PC-9 (cell line): Measurements from ENCODE around the gene KMT2D. TPM values are rescaled to one million over a fixed set of nuclear protein-coding genes. Genes with fewer than 3 reads are reported as not detected.

Source experiments
- BruUV-seq: library from RNA; stranded (reverse); fragments of 400-500 nt; replicated peaks from 2 replicates; lab custom pipeline; 2021; lab: Mats Ljungman, UMichigan
- CTCF ChIA-PET: fragments of 300-600 bp; sonication (Branson Sonifier 250); formaldehyde crosslinking; loops from one replicate; lab custom pipeline; 2022; ENCODE audit warnings: antibody characterized with exemption; lab: Charles Lee
- POLR2A ChIA-PET: fragments of 300-600 bp; sonication (Branson Sonifier 250); formaldehyde crosslinking; loops from one replicate; lab custom pipeline; 2022; ENCODE audit warnings: antibody characterized with exemption; ENCODE audit not compliant: unreplicated experiment; lab: Charles Lee
- DNase-seq, 2 experiments: peaks; one replicate each; pipeline versions ENCODE4 v3.0.0 to v3.0.0-alpha.2; 2015 to 2022; ENCODE audit warnings: mixed read lengths in 1 of 2
- H2AFZ ChIP-seq: fragments of 200-600 bp; sonication (generic); 2 replicates; pipeline ENCODE4 v1.8.1; 2017; ENCODE audit warnings: antibody characterized with exemption
- H3F3A ChIP-seq: fragments of 200-600 bp; sonication (generic); 2 replicates; pipeline ENCODE4 v1.8.1; 2017; ENCODE audit warnings: antibody characterized with exemption, mild to moderate bottlenecking, low read depth; ENCODE audit not compliant: insufficient read depth
- H3K27ac ChIP-seq: fragments of 200-600 bp; sonication (generic); 2 replicates; pipeline ENCODE4 v1.6.1; 2016; ENCODE audit warnings: mixed run types
- H3K27me3 ChIP-seq: fragments of 200-600 bp; sonication (generic); 2 replicates; pipeline ENCODE4 v1.6.1; 2016; ENCODE audit warnings: low read depth, mixed run types; ENCODE audit not compliant: insufficient read depth
- H3K36me3 ChIP-seq: fragments of 200-600 bp; sonication (generic); 2 replicates; pipeline ENCODE4 v1.6.1; 2016; ENCODE audit warnings: low read depth, mixed run types
- H3K4me1 ChIP-seq: fragments of 200-600 bp; sonication (generic); replicated peaks from 2 replicates; pipeline ENCODE4 v1.6.1; 2016; ENCODE audit warnings: mixed run types; ENCODE audit not compliant: insufficient read depth
- H3K4me2 ChIP-seq: fragments of 200-600 bp; sonication (generic); 2 replicates; pipeline ENCODE4 v1.6.1; 2017; ENCODE audit warnings: mixed run types
- H3K4me3 ChIP-seq: fragments of 200-600 bp; sonication (generic); 2 replicates; pipeline ENCODE4 v1.6.1; 2016; ENCODE audit warnings: mixed run types
- H3K79me2 ChIP-seq: fragments of 200-600 bp; sonication (generic); 2 replicates; pipeline ENCODE4 v1.6.1; 2017; ENCODE audit warnings: low read depth, mixed run types
- H3K9me2 ChIP-seq: fragments of 200-600 bp; sonication (generic); 2 replicates; pipeline ENCODE4 v1.8.1; 2017; ENCODE audit warnings: mild to moderate bottlenecking; ENCODE audit not compliant: insufficient read depth
- H3K9me3 ChIP-seq: fragments of 200-600 bp; sonication (generic); 2 replicates; pipeline ENCODE4 v1.8.1; 2016; ENCODE audit warnings: low read depth; ENCODE audit not compliant: insufficient read depth
- H4K20me1 ChIP-seq: fragments of 200-600 bp; sonication (generic); 2 replicates; pipeline ENCODE4 v1.8.1; 2017; ENCODE audit not compliant: insufficient read depth
- EZH2 ChIP-seq: fragments of 200-600 bp; sonication (generic); IDR thresholded peaks from 2 replicates; pipeline ENCODE4 v1.8.0; 2017; ENCODE audit warnings: antibody characterized with exemption, low read depth
- intact Hi-C: fragments of 100-400 bp; cut with micrococcal nuclease; formaldehyde crosslinking; loops from one replicate; pipeline ENCODE4 v1.10.0; 2022; ENCODE audit not compliant: unreplicated experiment
- total RNA-seq: library from RNA; stranded (reverse); gene quantifications from 2 replicates; pipeline ENCODE4 v1.2.3, GENCODE V29; 2021
- TF ChIP-seq, protein P1 (sequence below): fragments of 200-600 bp; sonication (generic); conservative IDR thresholded peaks from 2 replicates; pipeline ENCODE4 v1.6.1; 2017; ENCODE audit warnings: mixed run types, antibody characterized with exemption, mild to moderate bottlenecking, moderate library complexity

KMT2D gene
- total RNA-seq, 1 experiment from 2014 or later, result 94.0 TPM

- no peak overlapping the region for H3K27ac ChIP-seq
- peaks cover 30% of the 10 kb centered on the region for H3K79me2 ChIP-seq
- H4K20me1 ChIP-seq, result no peaks in the 10 kb centered on the region
- no peaks in the 10 kb centered on the region for H3K9me3 ChIP-seq
- no peak for DNase-seq
- no peaks in the 10 kb centered on the region for H3K9me2 ChIP-seq
- H3K27me3 ChIP-seq, result no peaks in the 10 kb centered on the region
- no peak overlapping the region for H3K4me3 ChIP-seq
- no TSS peak for BruUV-seq
- H3F3A ChIP-seq, result peaks cover 19% of the 10 kb centered on the region
- intact Hi-C loops, result no loop called here
- POLR2A ChIA-PET, result no interaction called here
- no peak overlapping the region for H2AFZ ChIP-seq
- peaks cover 21% of the 10 kb centered on the region for H3K4me1 ChIP-seq
- H3K36me3 ChIP-seq, result 0 out of 2 replicates have a peak, but pooled peaks cover 8% of the 10 kb centered on the region
- CTCF ChIA-PET, result no interaction called here
- TF ChIP-seq, protein P1, sequence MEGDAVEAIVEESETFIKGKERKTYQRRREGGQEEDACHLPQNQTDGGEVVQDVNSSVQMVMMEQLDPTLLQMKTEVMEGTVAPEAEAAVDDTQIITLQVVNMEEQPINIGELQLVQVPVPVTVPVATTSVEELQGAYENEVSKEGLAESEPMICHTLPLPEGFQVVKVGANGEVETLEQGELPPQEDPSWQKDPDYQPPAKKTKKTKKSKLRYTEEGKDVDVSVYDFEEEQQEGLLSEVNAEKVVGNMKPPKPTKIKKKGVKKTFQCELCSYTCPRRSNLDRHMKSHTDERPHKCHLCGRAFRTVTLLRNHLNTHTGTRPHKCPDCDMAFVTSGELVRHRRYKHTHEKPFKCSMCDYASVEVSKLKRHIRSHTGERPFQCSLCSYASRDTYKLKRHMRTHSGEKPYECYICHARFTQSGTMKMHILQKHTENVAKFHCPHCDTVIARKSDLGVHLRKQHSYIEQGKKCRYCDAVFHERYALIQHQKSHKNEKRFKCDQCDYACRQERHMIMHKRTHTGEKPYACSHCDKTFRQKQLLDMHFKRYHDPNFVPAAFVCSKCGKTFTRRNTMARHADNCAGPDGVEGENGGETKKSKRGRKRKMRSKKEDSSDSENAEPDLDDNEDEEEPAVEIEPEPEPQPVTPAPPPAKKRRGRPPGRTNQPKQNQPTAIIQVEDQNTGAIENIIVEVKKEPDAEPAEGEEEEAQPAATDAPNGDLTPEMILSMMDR, result no peak
- no peak for TF ChIP-seq EZH2
- no peak overlapping the region for H3K4me2 ChIP-seq
Measured at GRCh38 chr12:49013428-49013827, 47.2 kb downstream of the KMT2D start.

- H2AFZ ChIP-seq, result no peak overlapping the region
- no peak overlapping the region for H3K4me2 ChIP-seq
- no peaks in the 10 kb centered on the region for H3K27me3 ChIP-seq
- H3K4me1 ChIP-seq, result peaks cover 21% of the 10 kb centered on the region
- intact Hi-C loops, result no loop called here
- no peak for TF ChIP-seq EZH2
- TF ChIP-seq, protein P1, result no peak
- H3K27ac ChIP-seq, result no peak overlapping the region
- no TSS peak for BruUV-seq
- H4K20me1 ChIP-seq, result no peaks in the 10 kb centered on the region
- no peak overlapping the region for H3K4me3 ChIP-seq
- no peaks in the 10 kb centered on the region for H3K9me3 ChIP-seq
- DNase-seq, result no peak
- 0 out of 2 replicates have a peak, but pooled peaks cover 8% of the 10 kb centered on the region for H3K36me3 ChIP-seq
- peaks cover 18% of the 10 kb centered on the region for H3F3A ChIP-seq
- CTCF ChIA-PET, result interaction anchor here (0.6 kb wide), 1 partner anchor 707 kb away, joined by 14 read pairs; no protein-coding TSS in a partner anchor
- POLR2A ChIA-PET, result no interaction called here
- H3K79me2 ChIP-seq, result peaks cover 26% of the 10 kb centered on the region
- no peaks in the 10 kb centered on the region for H3K9me2 ChIP-seq
Measured at GRCh38 chr12:49012739-49013138, 47.9 kb downstream of the KMT2D start.

Other genes starting within 250 kb of the KMT2D start
- gene CACNB3, start 242.3 kb downstream of the KMT2D start, total RNA-seq, result 35.4 TPM in 2 replicates
- 91.4 and 108 TPM in 2 replicates for gene DDX23, start 208.6 kb downstream of the KMT2D start, total RNA-seq
- 2.7 and 4.0 TPM in 2 replicates for gene RND1, start 194.9 kb downstream of the KMT2D start, total RNA-seq
- gene FKBP11, start 135.3 kb downstream of the KMT2D start, total RNA-seq, result 23.5 and 25.5 TPM in 2 replicates
- 200 and 205 TPM in 2 replicates for gene ARF3, start 103.3 kb downstream of the KMT2D start, total RNA-seq
- gene WNT10B, start 89.1 kb downstream of the KMT2D start, total RNA-seq, result 0.73 TPM in 1 of 2 replicates, not detected in the other
- gene WNT1, start 82.5 kb downstream of the KMT2D start, total RNA-seq, result not detected in 2 replicates
- gene DDN, start 61.4 kb downstream of the KMT2D start, total RNA-seq, result 0.10 and 0.17 TPM in 2 replicates
- gene PRKAG1, start 42.0 kb downstream of the KMT2D start, total RNA-seq, result 48.8 and 53.6 TPM in 2 replicates
- 2.9 and 3.4 TPM in 2 replicates for gene RHEBL1, start 9.2 kb upstream of the KMT2D start, total RNA-seq
- gene DHH, start 34.0 kb upstream of the KMT2D start, total RNA-seq, result 0.13 and 0.28 TPM in 2 replicates
- gene LMBR1L, start 50.1 kb upstream of the KMT2D start, total RNA-seq, result 53.9 and 63.3 TPM in 2 replicates
- 930 and 1,061 TPM in 2 replicates for gene TUBA1B, start 70.6 kb upstream of the KMT2D start, total RNA-seq
- 14.1 and 14.2 TPM in 2 replicates for gene TUBA1A, start 128.3 kb upstream of the KMT2D start, total RNA-seq
- gene TUBA1C, start 204.3 kb upstream of the KMT2D start, total RNA-seq, result 449 and 490 TPM in 2 replicates
- gene PRPH, start 234.4 kb upstream of the KMT2D start, total RNA-seq, result 0.46 and 0.60 TPM in 2 replicates